CD4-positive, alpha-beta T cell treated with Interleukin-6 for 4 hours (primary cell): Measurements from ENCODE around the gene ADGRD2.

Source experiments
- DNase-seq: peaks from one replicate; pipeline ENCODE4 v3.0.0-alpha.2; 2020; ENCODE audit warnings: mixed read lengths

The ADGRD2 gene

DNA sequence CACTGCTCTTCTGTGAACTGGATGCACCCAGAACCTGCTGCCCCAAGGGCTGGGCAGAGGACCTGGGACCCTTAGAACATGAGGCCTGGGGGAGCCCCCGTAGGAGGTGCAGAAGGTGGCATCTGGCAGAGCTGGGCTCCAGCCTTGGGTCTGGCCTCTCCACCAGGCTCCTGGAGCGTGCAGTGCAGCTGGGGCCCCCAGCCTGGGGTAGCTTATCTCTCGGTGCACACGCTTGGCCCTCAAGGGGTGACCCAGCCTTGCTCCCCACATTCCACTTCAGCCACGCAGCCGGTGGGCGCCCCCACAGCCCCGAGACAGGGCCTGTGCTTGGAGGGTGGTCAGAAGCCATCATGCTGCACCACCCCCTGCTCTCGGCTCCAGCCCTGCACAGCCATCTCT lies 62.6 kb downstream of the ADGRD2 start:
- DNase-seq = no peak

DNA sequence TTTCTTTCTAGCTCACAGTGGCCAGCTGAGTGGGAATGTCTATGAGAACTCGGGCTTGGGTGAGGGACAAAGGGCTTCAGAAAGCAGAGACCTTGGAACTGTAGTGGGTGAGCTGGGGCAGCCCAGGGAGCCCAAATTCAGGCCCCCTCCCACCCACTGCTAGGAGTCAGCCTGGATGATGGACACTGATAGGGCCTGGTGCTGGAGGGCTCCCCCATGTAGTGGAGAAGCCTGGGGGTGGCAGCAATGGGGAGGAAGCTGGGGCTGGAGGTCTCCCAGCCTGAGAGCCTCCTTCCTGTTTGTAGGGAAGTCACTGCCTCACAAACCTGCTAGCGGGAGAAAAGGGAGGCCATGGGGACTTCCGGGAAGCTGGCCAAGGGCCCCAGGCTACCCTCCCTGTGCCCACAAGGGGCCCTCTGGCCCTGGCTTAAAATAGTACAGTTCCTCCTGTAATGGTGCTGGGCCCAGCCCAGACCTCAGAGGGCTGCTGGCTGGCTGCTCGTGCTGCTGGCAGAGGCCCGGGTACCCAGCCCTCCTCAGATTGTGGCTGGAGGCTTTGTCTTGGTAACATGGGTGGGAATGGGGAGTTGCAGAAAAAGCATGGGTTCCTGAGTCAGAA lies 63.2 kb downstream of the ADGRD2 start:
- no peak for DNase-seq

DNA sequence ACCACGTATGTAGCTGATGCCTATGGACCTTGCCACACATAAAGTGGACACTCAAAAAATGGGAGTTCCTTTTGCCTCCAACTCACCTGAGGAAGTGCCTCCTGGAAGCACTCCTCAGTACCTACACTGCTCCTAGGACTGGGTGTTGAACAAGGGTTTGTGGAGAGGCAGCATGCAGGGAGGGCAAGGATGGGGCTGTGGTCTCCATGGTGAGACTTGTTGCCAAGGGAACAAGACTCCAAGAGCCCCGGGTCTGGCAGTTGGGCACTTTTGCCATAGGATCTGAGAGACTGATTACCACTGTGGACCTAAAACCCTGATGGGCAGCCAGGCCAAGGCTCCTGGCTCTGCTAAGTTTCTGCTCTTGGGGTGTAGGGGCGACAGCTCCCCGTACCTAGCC lies 63.9 kb downstream of the ADGRD2 start:
- no peak for DNase-seq

DNA sequence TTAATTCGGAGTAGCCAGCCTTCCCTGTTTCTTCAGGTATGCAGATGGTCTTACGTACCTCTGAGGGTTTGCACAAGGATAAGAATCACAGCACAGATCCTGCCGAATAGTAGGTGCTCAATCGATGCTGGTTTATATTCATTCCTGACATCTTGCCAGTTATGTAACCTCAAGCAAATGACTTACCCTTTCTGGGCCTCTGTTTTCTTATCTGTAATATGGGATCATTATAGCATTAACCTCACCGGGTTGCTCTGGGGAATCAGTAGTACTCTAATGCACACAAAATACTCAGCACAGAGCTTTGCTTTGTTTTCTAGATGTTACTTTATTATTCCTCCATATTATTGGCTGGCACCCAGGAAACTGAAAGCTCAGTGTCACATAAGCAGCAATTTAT lies 64.6 kb downstream of the ADGRD2 start:
- DNase-seq = no peak

DNA sequence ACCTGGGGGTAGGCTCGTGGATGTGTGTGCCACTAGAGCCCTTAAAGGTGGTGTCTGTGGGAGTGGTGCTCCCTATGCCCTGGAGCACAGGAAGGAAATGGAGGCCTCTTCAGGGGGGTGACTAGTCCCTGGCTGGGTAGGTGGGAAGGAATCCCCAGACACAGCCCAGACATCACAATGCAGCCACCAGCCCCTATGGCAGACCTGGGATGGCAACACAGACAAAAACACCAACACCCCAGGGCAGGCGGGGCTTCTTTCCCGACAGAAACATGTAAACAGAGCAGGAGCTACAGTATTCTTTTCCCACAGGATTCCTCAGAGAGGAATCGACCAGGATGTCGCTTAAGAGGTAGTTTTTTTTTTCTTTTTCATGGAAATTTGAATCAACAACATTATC lies 67.3 kb downstream of the ADGRD2 start:
- no peak for DNase-seq

DNA sequence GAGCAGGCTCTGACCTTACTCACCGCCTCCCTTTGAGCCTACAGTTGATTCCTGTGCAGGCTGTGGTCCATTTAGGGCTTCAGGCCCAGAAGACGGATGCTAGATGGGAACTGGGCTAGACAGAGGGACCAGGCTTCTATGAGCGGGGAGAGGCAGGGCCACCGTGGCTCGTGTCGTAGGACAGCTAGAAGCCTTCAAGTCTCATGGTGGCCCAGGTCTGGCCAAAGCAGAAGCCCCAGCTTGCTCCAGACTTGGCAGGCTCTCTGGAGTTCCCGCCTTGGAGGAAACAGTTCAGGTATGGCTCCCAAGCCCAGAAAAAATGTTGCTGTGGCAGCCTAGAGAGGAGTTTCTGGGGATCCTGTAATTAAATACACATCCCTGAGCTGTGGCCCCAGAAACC lies 67.9 kb downstream of the ADGRD2 start:
- DNase-seq = no peak

DNA sequence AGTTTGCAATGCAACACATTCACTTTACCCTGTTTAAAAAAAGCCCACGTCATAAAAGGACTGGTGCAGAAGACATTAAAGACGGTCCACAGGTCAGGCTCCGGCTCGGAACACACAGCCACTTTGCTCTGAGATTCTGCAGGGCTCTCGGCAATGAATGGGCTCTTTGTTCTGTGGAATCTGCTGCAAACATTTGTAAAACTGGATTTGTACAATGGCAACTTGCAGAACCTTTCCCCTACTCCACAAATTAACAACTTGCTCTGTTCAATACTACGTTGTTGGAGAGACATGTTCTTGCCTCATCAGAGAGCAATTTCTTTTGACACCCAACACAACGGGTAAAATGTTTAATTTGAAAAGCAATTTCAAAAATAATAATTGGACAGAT lies 70.0 kb downstream of the ADGRD2 start:
- no peak for DNase-seq

DNA sequence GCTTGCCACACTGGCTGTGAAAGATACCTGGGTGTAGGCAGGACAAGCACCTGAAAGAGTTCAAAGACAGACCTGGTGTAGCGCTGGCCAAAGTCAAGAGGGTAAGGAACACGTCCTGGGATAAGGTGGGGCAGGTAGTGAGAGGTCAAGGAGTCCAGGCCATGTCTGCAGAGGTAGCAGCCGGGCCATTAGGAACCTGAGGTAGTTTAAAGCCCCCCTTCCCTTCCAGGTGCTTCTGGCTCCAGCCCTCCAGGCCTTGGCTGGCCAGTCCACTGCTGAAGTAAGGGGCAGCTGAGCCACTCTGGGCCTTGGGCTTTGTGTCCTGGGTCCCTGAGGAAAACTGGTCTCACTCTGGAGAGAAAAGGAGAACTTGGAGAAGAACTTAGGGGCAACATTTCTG lies 70.9 kb downstream of the ADGRD2 start:
- no peak for DNase-seq

DNA sequence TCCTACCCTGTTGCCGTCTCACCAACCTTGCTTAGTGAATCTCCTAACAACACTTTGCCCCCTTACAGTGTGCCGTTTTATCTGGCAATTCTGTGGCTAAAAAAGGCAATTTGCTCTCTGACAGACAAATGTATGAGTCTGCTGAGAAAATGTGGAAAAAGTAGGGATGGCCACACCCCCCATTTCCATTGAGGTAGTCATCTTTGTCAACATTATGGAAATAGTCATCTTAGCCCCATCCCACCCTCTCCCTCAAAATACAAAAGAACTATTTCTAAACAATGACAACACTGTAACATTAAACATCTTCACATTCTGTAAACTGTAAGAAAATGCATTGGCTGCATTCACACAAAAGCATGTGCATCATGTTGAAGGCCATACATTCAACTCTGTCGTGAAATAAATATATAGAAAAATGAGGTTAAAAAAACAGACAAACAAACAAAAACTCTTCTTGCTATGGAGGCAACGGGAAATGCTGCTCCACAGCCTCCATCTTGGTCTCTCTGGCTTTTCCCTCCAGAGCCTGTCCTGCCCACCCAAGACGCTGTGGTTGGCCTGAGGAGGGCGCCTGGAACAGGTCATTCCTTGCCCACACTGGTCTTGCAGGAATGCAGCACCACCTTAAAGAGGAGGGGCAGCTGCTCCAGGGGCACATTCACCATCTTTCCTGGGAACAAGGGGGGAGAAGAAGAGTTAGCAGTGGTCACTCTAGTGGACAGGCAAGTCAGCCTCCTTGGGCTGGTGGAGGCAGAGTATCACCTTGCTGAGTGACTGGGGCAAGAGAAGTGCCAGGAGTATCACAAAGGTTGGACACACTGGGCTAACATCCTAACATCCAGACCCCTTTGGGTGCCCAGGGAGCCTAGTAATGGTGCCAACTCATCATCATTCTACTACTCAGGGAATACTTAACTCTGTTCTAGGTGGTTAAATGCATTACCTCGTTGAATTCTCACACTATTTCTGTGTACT lies 72.2 kb downstream of the ADGRD2 start:
- DNase-seq = no peak

DNA sequence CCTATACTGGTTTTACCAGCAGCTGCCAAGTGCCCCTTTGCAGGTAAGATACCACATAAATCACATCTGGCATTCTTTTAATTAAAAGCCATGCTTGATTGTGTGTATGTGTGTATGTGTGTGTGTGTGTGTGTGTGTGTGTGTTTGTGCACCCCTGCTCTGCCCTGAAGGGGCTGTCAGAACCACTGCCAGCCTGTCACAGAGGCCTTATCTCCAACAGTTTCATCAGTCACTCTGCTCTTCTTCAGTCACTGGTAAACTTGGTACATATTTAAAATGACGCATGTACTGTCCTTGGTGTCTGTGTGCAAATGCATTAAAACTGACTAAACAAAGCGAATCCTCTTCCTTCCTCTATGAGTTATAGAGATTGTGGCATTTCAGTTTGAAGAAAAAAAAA lies 75.9 kb downstream of the ADGRD2 start:
- DNase-seq = no peak

DNA sequence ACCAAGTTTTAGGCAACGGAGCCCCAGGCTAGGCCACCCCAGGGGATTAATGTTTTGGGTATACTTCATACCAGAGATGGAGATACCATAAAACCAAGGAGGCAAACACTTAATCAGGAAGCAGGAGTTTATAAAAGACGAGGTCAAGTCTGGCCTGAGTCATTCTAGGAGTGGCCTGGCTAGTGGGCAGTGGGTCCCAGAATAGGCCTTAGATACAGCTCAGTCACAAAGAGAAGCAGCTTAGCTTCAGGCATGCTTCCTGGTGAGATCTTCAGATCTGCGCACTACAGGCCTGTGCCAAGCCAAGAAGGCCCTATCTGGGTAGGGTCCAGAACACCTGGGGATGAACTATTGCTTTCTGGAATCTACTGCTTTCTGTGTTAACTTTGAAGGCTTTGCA lies 77.5 kb downstream of the ADGRD2 start:
- DNase-seq = no peak
